Adrenal gland (tissue), 5 donors: ENCODE results near the gene PRICKLE1.

ENCODE experiments used
- POLR2A ChIP-seq, 2 donors: fragments of 450-650 bp; IDR thresholded peaks; one replicate each; pipeline ENCODE4 v1.6.1; 2017; ENCODE audit warnings: antibody characterized with exemption in 2 of 2, mild to moderate bottlenecking in 2 of 2, moderate library complexity in 1 of 2
- TF ChIP-seq, protein P1 (sequence below), 6 experiments: fragments of 450-650 bp in 4 of 6; fragments of 200-600 bp in 2 of 6; sonication (generic) in 1 of 6; IDR thresholded peaks; 1 replicate in 5 of 6; 2 replicates in 1 of 6; pipeline versions ENCODE4 v1.5.1 to v1.8.0; 2016 to 2021; ENCODE audit warnings: antibody characterized with exemption in 6 of 6, mild to moderate bottlenecking in 2 of 6, moderate library complexity in 1 of 6
- donor health status: DM: no; HTN: no; CAD: no.

DNA sequence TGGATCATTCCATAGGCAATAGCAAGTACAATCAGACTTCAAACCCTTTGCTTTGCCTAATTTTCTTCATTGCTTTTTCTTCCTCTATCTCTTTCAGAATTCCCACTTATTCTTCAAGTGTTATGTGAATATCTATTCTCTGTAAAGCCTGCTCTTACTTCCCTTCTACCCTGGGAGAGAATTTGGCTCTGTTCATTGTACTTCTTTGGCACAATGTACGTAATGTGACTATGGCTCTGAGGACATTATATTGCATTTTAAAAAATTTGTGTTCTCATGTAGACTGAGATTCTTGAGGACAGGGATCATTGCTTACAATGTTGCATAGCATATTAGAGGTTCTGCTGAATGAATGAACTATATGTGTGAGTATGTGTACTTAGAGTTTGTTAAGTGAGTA lies 16.9 kb upstream of the PRICKLE1 start:
- TF ChIP-seq, protein P1, sequence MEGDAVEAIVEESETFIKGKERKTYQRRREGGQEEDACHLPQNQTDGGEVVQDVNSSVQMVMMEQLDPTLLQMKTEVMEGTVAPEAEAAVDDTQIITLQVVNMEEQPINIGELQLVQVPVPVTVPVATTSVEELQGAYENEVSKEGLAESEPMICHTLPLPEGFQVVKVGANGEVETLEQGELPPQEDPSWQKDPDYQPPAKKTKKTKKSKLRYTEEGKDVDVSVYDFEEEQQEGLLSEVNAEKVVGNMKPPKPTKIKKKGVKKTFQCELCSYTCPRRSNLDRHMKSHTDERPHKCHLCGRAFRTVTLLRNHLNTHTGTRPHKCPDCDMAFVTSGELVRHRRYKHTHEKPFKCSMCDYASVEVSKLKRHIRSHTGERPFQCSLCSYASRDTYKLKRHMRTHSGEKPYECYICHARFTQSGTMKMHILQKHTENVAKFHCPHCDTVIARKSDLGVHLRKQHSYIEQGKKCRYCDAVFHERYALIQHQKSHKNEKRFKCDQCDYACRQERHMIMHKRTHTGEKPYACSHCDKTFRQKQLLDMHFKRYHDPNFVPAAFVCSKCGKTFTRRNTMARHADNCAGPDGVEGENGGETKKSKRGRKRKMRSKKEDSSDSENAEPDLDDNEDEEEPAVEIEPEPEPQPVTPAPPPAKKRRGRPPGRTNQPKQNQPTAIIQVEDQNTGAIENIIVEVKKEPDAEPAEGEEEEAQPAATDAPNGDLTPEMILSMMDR (IDR thresholded peaks at IDR 0.05), result no peak
- no peak for TF ChIP-seq POLR2A (IDR thresholded peaks at IDR 0.05)
